NCI-H446 (cell line): ENCODE data around the gene CELF4.

Experiments
- DNase-seq, 2 experiments: peaks; one replicate each; lab custom pipeline; 2025; lab: John Stamatoyannopoulos, UW

CELF4 gene

DNA sequence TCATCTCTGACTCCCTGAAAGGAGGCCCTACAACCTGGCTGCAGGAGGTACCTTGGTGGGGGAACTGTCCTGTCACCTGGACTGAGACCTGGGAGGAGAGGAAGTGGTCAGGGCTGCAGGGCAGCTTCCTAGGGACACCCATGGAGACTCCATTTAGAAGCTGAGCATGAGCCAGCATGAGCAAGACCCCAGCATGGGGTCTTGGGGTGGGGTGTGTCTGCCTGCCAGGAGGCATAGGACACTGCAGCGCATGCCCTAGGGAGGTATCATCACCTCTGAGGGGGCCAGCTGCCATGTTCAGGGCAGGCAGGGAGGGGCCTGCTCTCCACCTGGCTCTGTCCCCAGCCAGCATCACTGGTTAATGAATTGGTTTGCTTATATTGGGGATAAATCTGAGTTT is 249.7 kb downstream of the CELF4 start:
- DNase-seq = no peak

DNA sequence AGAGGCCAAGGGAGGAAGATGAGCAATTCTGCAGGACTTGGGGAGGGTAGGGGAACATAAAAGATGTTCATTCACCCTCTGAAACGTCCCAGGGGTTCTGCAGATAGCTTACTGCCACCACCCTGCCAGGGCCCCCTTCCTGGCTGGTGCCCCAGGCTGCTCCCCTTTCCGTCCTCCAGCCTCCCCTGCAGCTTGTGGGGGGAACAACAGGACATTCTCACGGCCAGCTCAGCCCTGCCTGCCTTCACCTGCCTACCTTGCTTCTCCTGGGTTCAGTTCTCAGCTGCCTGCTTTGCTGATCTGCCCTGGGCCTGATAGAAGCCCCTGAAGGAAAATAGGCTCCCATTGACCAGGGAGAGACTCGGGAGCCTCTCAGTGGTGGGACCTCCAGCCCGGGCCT is 251.1 kb downstream of the CELF4 start:
- DNase-seq = no peak

DNA sequence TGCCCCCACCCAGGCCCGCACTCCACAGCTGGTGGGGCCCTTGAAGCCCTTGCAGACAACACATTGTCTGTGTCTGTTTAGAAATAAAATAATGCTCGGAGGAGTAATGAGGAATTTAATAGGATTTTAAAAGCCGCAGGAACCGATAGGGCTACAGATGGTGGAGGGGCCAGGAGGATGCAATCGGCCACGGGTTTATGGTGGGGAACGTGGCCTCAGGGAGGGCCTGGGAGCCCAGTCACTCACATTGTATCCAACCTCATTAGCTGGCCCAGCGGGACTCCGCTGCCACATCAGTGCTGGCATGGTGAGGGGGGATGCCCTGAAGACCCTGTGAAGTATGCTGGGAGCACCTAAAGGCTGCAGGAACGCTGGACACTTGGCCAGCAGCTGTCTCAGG is 252.0 kb downstream of the CELF4 start:
- no peak for DNase-seq

DNA sequence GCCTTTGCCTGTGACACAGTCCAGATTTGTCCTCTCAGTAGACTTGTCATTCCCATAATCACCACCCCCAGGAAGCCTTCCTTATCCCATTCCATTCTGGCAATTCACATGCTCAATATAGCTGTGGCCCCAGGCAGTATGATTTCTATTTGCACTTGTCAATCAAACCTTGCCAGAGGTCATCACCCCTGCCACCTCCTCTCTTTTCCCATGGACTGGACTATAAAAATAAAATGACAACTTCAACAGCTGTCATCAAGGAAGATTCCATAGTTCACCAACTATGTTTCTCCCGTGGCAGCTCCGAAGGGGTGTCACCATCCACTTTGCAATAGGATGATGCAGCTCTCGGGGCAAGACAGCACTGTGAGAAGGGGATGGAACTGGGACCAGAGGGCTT is 255.7 kb downstream of the CELF4 start:
- DNase-seq = no peak

DNA sequence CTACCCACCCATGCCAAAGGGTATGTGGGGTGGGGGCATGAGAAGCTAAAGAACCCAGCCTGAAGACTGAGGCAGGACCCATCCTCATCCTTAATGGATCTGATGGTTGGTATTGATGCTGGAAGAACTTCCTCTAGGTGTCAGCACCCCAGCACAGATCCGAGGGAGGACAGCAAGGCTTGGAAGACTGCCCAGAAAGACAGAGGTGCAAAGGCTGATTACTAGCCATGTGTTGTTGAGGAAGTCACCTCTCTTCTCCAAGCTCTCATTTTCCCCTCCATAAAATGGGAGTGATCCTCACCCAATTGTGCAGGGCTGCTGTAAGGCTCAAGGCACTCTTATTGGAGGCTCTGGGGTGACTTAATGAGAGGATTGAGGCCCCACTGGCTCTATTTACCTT is 256.5 kb downstream of the CELF4 start:
- DNase-seq = no peak

DNA sequence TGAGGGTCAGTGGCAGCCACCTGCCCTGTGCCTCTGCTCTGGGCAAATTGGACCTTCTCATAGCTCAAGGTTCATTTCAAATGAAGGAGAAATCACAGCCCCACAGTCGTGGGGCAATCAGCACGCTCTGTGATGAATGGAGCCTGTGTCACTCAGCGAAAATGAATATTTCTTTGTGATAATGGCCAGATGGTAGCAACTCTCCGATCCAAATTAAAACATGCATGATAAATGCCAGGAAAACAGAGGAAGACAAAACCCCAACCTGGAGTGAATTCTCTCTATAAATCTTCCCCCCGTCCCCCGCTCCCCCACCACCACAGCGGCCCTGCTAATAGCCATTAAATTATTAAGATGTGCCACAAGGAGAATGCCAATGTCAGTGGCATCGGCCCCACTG is 258.4 kb downstream of the CELF4 start:
- no peak for DNase-seq

DNA sequence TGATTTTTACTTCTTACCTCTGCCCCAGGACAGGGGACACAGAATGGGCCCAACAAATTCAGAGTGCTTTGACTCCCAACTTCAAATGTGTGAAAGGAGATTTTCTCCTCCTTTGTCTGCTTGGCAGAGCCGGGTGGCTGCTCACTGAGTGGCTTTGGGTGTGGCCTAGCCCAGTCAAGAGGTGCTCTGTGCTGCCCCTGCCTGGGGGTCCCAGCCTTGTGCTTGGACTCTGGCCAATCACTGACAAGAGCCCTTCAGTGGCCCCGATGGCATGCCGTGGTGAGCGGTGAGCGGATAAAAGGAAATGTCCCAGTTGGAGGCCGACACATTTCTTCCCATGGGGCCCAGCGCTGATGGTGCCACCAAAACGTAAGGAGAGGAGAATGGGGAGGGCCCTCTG is 259.2 kb downstream of the CELF4 start:
- DNase-seq = no peak

DNA sequence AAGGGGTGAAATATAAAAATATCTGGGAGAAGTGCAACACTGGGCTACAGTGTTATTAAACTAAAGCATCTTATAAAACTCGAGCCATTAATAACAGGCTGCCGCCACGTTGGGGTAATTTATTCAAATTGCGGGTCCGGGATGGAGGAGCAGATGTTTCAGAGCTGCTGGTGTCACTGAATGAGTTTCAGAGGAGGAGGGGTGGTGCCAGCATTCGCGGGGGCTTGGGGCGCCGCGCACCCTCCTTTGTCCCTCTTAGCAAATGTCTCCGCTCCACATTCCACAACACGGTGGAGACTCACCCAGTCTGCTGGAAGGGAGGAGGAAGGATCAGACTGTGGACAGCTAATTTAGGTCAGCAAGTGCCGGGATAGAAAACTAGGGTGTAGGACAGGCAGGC is 260.5 kb downstream of the CELF4 start:
- DNase-seq = no peak

DNA sequence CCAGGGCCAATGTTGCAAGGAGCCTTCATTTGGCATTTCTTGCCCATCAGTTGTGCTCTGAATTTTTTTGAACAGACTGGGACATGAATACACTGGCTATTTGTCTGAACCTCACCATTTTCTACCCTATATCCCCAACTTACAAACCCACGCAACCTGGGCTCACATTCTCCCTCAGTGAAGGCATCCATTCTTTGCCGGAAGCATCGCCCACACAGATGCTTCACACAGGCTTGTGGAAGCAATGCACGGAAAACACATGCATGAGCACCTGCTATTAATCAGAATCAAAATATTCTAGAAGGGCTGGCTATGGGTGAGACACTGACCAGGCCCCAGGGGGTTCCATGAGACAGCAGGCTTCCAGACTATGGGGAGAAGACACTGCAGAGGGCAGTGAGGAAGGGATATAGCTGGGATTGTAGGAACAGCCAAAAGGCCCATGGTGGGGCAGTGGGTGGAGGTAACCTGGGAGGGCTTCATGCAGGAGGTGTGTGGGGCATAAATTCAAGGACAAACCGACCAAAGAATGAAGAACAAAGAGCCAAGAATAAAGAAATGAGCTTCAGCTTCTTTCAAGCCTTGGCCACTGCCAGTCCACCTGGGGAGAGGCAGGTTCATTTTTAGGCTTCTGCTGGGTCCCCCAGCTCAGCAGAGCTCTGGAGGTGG is 261.5 kb downstream of the CELF4 start:
- no peak for DNase-seq

DNA sequence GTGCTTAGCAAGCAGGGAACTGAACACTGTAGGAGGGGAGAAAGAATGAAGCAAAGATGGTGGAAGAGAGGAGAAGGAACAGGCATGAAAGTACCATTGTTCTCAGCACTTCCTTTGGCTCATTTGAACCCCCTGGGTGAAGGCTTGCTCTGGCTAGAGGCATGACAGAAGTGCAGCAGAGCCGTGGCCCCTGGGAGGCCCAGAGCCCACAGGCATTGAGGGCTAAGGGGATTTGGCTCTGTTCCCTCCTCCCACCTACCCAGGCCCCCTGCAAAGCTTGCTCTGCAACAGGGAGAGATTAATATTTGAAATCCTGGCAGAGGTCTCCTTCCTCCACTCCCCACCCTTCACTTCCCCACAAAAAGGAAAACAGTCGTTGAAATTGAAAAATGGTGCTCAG is 262.6 kb downstream of the CELF4 start:
- DNase-seq = no peak

DNA sequence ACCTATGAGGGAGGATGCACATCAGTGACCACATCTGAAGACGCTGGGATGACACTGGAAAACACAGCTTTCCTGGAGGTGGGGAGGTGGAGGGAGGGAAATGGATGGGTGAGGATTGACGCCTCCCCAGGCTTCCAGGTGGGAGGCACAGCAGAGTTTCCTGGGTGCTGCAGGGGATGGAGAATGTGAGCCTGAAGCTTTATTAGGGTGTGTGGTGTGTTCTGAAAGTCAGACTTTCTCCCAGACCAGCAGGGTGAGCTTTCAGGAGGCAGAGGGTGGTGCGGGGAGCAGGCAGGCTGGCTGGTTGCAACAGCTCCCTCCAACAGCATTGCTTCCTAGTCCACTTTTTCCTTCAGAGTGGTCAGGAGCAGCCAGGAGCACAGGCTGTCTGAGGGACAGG is 263.1 kb downstream of the CELF4 start:
- DNase-seq = no peak

DNA sequence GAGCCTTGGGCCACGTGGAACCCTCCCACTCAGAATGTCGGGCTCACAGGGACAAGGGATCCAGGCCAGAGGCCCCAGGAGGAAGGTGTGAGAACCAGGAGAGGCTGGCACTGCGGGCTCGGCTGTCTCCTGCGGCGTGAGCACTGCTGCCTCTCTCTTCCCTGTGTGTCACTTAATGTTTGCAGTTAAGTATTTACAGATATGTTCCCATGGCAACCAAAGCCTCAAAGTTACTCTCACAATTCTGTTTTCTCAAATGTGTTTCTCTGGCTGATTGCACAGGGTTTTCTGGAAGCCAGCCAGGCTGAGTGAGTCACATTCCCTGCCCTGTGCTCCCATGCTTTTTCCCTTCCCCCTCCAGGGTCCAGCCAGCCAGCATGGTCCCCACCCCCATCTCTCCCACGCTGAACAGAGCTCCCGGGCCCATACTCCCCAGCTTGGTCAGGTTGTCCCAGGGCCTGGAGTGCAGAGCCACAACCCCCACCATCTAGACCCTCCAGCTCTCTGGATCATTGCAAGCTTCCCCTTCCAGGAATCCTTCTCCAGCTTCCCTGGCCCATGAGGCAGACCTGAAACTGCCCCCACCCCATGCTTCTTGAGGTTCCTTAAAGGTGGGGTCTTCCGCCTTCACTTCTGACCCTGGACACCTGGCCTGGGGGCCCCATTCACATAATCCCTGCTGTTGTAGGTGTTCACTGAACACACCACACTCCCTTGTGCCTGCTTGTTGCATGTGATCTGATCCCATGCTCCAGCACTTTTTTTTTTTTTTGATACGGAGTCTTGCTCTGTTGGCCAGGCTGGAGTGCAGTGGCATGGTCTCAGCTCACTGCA is 265.9 kb downstream of the CELF4 start:
- DNase-seq = peak; percentile 94 to 96

DNA sequence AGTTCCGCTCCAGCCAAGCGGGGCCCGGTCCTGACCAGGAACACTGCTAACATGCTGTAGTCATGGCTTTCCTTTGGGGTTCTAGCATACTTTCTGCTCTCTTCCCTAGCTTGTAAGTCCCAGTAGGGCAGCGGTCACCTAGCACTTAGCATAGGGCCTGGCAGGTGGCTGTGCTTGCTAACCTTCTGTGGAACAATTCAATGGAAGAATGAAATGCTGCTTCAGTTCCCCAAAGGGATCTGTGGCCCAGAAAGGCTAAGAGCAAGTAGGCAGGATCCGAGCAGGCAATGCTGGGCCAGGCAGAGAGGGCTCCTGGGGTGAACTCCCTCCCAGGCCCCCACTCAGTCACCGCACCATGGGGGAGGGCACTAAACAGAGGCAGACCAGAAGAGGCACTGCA is 266.8 kb downstream of the CELF4 start:
- no peak for DNase-seq

DNA sequence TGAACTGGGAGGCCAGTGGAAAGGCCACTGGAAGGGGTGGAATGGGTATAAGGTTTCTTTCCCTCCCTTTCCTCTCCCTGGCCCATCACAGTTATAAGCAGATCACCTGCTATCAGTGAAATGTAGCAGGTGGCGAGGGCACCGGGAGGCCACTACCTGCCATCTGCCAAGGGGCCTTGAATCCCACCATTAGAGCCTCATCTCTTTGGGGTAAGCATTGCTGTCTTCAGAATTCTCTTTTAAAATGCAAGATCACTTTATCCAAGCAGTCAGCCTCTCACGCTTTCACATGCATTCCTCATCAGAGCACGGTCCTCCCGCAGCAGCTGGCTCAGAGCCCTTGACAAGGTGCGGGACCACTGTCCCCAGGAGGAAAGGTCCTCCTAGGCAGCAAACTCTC is 268.5 kb downstream of the CELF4 start:
- no peak for DNase-seq

DNA sequence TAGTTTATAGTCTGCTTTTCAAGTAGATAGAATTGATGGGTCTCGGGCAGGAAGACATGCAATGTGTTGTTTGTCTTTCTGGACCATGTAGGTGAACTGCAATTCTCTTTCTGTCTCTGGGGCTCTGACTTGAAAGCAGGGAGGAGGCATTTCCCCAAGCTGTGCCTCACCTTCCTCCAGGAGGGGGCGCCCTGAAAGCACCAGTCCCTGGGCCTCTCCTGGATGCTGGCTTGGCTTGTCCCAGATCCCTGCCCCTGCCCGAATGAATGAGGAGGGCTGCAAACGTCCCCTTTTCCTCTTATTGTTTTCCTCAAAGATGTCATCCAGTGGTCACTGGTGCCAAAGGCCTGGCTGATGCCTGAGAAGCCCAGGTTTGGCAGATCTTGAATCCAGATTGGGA is 270.6 kb downstream of the CELF4 start:
- peak in 1 of 2 experiments; percentile 43 for DNase-seq

DNA sequence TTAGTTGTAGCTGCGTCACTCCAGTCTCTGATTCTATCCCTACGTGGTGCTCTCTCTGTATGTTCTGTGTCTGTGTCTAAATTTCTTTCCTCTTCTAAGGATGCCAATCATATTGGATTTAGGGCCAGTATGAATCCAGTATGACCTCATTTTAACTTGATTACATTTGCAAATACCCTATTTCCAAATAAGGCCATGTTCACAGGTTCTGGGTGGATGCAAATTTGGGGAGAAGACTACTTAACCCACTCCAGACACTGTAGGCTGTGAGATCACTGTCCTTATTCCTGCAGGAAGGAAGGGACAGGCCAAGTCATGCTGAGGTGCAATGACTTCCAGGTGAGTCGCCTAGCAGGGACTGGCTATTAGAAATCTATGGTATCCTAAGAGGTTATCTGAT is 272.2 kb downstream of the CELF4 start:
- no peak for DNase-seq

DNA sequence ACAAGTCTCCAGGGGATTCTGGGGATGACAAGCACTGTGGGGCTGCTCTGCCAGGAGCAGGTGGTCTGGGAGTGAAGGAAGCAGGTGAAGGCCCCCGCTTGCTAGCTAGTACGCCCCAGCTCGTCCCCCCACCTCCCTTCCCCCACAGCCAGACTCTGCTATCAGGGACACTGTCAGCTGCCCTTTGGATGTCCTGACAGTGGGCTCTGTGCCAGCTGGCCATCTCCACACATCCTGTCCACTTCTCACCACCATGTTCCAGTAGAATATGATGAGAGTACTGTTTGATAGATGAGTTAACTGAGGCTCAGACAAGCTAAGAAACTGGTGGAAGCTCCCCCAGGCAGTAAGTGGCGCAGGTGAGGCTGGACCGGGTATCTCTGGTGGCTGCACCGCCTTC is 276.2 kb downstream of the CELF4 start:
- no peak for DNase-seq

DNA sequence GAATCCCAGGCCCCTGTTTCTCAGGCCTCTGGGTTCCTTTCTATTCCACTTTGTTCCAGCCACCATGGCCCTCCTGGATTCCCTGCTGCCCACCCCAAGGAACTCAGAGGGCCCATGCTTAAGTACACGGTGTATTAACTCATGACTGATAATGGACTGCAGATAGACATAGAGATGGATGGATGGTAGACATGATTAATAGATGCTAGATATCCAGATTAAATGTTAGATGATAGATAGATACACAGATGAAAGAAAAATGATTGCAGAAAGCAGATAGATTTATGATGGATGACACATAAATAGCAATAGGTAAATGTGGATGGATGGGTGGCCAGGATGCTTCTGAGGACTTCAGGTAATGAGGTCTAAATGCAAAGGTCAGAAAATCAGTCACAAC is 278.0 kb downstream of the CELF4 start:
- no peak for DNase-seq

DNA sequence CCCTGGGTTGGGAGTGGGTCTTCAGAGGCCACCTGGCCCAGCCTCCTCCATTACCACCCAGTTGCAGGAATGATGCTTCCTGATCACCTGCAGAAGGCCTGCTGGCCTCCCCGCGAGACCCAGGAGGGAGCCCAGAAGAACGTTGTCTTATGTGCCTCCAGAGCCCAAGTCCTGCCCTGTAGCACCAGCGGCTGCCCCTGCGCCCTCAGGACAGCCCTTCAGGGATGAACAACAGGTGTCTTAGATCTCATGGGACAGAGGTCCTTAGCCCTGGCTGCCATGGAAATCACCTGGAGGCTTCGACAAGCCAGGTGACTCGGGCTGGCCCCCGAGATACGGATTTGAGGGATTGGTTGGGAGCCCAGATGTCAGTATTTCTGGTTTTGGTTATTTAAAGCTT is 278.8 kb downstream of the CELF4 start:
- DNase-seq = no peak

DNA sequence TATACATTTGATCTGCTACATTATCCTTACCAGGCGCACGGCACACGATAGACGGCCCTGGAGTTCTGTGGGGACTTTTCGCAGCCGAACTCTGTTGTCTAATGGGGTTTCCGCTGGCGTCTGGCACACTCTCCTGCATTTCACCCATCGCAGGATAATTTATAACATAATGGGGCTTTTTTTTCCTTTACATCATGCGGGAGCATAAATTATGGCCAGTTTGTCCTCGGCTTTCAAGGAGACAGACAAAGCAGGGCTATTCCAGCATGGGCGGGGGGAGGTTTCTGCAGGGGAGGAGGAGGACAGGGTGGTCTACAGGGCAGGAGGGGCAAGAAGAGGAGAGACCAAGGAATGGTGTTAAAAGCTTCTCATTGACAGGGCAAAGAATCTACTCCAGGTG is 279.8 kb downstream of the CELF4 start:
- no peak for DNase-seq

DNA sequence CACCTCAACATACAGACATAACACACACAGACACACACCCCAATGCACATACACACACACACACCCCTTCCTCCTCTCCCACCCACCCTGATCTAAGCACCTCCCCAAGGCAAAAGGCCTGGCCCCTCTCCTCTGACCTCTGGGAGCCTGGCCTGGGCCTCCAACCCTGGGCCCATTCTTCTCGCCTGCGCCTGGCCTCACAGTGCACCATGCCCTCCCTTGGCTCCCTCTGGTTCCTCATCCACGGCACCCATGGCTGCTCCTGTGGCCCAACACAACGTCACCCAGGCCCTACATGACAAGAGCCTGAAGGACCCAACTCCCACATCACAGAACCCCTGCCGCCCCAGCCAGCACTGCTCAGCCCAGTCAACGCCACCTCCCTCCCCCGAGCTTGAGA is 281.3 kb downstream of the CELF4 start:
- no peak for DNase-seq

DNA sequence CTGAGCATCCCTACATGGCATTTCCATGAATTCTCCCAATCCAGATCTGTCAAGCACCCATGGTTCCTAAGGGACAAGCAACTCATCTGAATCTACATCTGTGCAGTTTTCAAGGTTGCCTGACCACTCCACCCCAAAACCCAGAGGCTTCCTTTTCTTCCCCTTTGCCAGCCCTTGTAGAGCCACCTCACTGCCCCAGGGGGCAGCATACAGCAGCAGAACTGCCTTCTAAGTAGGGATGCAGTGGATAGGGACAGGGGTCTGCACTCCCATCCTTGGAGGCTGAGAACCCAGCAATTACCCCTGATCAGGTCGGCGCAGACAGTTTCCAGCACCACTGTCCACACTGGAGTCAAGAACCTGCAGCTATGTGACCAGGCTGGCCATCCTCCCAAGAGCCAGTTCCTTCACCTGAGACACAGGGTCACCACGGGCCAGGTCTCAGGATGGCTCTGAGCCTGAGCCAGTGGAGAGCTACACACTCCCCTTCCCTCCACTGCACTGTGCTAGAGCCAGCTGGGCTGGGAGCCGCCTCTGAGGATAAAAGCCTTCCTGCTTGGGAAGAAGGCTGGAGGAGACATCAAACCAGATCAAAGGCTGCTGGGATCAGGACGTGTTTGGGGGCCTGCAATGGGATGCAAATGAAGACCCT is 283.1 kb downstream of the CELF4 start:
- no peak for DNase-seq

DNA sequence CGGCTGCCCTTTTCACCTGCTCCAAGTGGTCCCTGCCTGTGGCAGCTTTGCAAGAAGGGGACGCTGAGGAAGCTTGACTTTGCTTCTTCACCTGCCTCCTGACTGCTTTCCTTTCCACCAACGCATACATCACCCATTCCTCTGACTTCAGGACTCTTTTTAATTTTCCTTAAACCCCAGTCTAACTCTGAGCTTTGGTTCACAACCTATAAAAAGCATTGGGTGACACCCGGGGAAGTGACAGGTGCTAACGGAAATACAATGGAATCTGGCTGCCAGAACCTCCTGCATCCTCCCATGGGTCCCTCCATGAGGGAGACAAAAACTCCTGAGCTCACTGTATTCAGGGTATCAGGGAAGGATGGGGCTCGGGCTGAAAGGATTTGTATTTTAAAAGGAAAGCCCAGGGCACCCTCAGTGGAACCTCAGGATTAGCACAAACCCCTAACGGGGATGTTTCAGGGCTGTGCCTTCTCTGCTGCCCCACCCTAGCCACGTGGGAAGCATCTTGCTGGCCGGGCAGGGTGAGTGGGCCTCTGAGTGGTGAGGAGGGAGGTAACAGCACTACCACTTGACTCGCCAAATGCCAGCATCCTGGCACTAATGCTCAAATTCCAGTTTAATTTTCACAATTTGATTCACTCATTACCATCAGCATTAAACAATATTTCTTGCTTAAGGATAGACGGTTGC is 284.8 kb downstream of the CELF4 start:
- no peak for DNase-seq
